Parathyroid adenoma (tissue), 2 donors: Measurements from ENCODE around the gene TBC1D7.

Source experiments
- H2AFZ ChIP-seq: fragments of 300-600 bp; sonication (generic); one replicate; pipeline ENCODE4 v1.7.0; 2017; ENCODE audit warnings: antibody characterized with exemption, mild to moderate bottlenecking
- H3K27ac ChIP-seq: fragments of 300-600 bp; sonication (generic); one replicate; pipeline ENCODE4 v1.7.0; 2017
- H3K27me3 ChIP-seq: fragments of 300-600 bp; sonication (generic); one replicate; pipeline ENCODE4 v1.7.0; 2017; ENCODE audit warnings: low read length; ENCODE audit not compliant: control insufficient read depth, insufficient read depth
- H3K36me3 ChIP-seq: fragments of 300-600 bp; sonication (generic); one replicate; pipeline ENCODE4 v1.7.0; 2017; ENCODE audit warnings: low read length; ENCODE audit not compliant: control insufficient read depth, insufficient read depth
- H3K4me1 ChIP-seq: fragments of 300-600 bp; sonication (generic); one replicate; pipeline ENCODE4 v1.7.0; 2017; ENCODE audit warnings: control low read depth
- H3K4me2 ChIP-seq: fragments of 300-600 bp; sonication (generic); one replicate; pipeline ENCODE4 v1.7.0; 2017; ENCODE audit warnings: low read length
- H3K4me3 ChIP-seq: fragments of 300-600 bp; sonication (generic); one replicate; pipeline ENCODE4 v1.7.0; 2017; ENCODE audit warnings: low read depth, low read length
- H3K79me2 ChIP-seq: fragments of 300-600 bp; sonication (generic); one replicate; pipeline ENCODE4 v1.7.0; 2017; ENCODE audit warnings: control low read depth
- H3K9ac ChIP-seq: fragments of 300-600 bp; sonication (generic); one replicate; pipeline ENCODE4 v1.7.0; 2017; ENCODE audit warnings: mild to moderate bottlenecking
- H3K9me3 ChIP-seq: fragments of 300-600 bp; sonication (generic); one replicate; pipeline ENCODE4 v1.7.0; 2017; ENCODE audit warnings: low read length; ENCODE audit not compliant: control insufficient read depth
- TF ChIP-seq, protein P1 (sequence below): fragments of 300-600 bp; sonication (generic); IDR thresholded peaks from one replicate; pipeline ENCODE4 v1.7.0; 2017; ENCODE audit warnings: antibody characterized with exemption, mild to moderate bottlenecking
- donor health status: primary hyperparathyroidism.

The TBC1D7 gene

DNA sequence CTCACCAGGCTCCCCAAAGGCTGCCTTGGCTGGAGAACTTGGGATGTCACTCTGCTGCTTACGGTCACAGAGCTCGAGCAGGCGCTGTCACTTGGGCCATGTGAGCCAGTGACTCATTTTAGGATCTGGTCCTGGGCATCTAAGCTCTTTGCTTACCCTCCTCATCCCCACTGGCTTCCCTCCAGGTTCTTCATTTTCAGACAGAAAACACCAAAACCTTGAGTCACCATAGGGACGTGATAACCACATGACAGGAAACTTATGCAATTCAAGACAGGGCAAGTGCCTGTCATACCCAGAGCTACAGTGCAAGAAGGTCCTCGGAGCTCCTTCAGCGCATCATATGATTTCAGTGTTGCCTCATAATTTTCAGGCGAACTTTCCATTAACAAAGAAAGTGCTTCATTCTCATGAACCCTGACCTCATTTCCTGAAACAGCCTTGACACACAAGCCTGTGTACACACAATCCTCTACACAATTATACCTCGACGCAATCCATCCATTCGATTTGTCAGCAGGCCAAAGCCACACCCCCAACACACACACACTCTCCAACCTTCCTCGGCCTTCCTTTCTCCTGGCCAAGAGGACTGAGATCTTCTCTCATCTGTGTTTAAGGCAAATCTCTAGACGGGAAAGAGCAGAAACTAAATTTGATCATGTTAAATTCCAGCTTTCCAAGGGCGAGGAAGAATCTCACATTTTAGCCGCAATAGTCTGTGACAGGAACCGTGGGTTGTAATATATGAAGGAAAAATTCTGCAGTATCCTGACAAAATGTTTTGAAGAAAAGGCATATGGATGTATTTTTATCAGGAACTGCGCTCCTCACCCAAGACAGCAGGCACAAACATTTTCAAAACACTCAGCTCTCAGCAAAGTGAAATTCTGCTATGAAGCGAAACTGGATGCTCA lies 25.3 kb downstream of the TBC1D7 start:
- H3K4me3 ChIP-seq, result no peak overlapping the region
- H3K9ac ChIP-seq, result no peak overlapping the region
- TF ChIP-seq, protein P1, sequence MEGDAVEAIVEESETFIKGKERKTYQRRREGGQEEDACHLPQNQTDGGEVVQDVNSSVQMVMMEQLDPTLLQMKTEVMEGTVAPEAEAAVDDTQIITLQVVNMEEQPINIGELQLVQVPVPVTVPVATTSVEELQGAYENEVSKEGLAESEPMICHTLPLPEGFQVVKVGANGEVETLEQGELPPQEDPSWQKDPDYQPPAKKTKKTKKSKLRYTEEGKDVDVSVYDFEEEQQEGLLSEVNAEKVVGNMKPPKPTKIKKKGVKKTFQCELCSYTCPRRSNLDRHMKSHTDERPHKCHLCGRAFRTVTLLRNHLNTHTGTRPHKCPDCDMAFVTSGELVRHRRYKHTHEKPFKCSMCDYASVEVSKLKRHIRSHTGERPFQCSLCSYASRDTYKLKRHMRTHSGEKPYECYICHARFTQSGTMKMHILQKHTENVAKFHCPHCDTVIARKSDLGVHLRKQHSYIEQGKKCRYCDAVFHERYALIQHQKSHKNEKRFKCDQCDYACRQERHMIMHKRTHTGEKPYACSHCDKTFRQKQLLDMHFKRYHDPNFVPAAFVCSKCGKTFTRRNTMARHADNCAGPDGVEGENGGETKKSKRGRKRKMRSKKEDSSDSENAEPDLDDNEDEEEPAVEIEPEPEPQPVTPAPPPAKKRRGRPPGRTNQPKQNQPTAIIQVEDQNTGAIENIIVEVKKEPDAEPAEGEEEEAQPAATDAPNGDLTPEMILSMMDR, result no peak
- H3K27me3 ChIP-seq, result no peaks in the 10 kb centered on the region
- H3K79me2 ChIP-seq, result no peaks in the 10 kb centered on the region
- no peaks in the 10 kb centered on the region for H3K4me1 ChIP-seq
- H2AFZ ChIP-seq, result no peak overlapping the region
- peak overlapping the region; percentile 43 for H3K27ac ChIP-seq
- no peaks in the 10 kb centered on the region for H3K9me3 ChIP-seq
- no peaks in the 10 kb centered on the region for H3K36me3 ChIP-seq
- H3K4me2 ChIP-seq, result no peak overlapping the region

DNA sequence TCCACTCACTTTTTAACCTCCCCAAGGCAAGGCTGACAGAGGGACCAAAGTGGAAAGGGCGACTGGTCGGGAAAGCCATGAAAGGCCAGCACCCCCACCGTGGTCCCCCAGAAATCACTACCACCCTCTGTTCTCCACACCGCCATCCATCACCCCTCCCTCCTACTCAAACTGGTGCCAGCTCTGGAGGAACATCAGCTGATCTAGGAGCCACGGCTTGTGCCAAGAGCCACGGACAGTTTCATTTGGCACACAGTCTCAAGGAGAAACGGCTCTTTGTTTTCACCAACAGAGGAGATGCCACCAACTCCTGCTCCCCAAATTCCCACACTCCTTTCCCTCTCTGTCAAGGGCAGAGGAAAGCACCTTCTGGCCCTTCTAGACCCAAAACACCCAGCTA lies 26.0 kb downstream of the TBC1D7 start:
- H3K79me2 ChIP-seq, result no peaks in the 10 kb centered on the region
- H3K4me3 ChIP-seq, result no peak overlapping the region
- H2AFZ ChIP-seq, result no peak overlapping the region
- TF ChIP-seq, protein P1, result no peak
- no peak overlapping the region for H3K4me2 ChIP-seq
- no peaks in the 10 kb centered on the region for H3K9me3 ChIP-seq
- no peaks in the 10 kb centered on the region for H3K4me1 ChIP-seq
- no peak overlapping the region for H3K9ac ChIP-seq
- H3K27me3 ChIP-seq, result no peaks in the 10 kb centered on the region
- H3K36me3 ChIP-seq, result no peaks in the 10 kb centered on the region
- H3K27ac ChIP-seq, result peak overlapping the region; percentile 25

DNA sequence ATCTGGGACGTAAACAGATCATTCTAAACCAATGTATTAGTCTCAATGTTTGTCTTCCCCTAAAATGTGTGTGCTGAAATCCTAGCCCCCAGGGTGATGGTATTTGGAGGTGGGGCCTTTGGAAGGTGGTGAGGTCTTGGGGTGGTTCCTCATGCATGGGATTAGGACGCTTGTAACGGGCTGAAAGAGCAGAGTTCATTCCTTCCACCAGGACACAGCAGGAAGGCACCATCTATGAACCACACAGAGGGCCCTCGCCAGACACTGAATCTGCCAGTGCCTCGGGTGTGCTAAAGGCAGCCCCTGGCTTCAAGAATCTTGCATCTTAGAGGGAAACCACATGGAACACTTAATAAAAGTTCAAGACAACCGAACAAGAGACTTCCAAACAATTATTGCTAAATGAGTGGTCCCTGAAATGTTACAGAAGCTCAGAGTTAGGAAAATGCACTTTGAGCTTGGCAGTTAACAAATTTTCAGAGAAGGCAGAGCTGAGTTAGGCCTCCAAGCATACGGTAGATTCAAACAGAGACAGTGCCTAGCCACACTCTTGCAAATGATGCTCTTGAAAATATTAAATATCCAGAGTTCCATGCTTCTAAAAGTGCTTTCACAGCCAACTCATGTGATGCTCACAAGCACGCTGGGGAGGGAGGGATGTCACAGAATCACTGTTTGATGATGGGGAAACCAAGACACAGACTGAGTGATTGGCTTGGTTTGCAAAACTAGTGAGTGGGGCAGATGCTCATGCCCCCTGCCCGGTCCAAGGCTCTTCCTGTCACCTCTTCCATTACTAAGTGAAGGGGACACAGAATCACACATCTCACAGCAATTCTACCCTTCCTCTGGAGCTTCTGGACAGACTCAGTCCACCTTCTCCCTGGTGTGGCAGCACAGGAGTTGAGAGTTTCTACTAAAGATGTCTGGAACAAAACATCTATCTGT lies 27.4 kb downstream of the TBC1D7 start:
- no peak overlapping the region for H2AFZ ChIP-seq
- H3K4me1 ChIP-seq, result peaks cover 5% of the 10 kb centered on the region
- no peak overlapping the region for H3K4me2 ChIP-seq
- no peak overlapping the region for H3K27ac ChIP-seq
- no peaks in the 10 kb centered on the region for H3K79me2 ChIP-seq
- no peaks in the 10 kb centered on the region for H3K9me3 ChIP-seq
- TF ChIP-seq, protein P1, result no peak
- H3K36me3 ChIP-seq, result no peaks in the 10 kb centered on the region
- no peak overlapping the region for H3K9ac ChIP-seq
- no peaks in the 10 kb centered on the region for H3K27me3 ChIP-seq
- H3K4me3 ChIP-seq, result no peak overlapping the region

DNA sequence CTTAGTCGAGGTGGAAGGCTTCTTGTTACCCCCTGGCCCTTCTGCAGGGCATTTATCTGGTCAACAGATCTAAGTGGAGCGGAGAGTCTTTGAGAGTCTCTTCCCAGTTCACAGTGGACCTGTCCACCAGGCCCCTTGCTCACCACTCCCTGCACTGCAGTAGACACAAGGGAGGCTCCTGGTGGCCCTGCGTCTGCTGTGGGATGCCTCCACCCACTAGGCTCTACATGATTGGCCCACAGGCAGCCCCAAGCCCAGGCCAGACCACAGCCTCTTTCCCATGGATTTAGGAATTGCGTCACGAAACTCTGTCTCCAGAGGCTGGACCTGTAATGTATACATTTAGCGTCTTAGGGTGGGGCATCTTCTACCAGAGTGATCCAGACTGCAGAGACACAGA lies 28.4 kb downstream of the TBC1D7 start:
- Histone ChIP-seq H3K4me2 (no peak overlapping the region), H3K4me3 (no peak overlapping the region), H3K9me3 (no peaks in the 10 kb centered on the region), H3K4me1 (peaks cover 6% of the 10 kb centered on the region), H3K79me2 (no peaks in the 10 kb centered on the region), H2AFZ (no peak overlapping the region), H3K27me3 (no peaks in the 10 kb centered on the region), H3K36me3 (no peaks in the 10 kb centered on the region), H3K27ac (no peak overlapping the region), H3K9ac (no peak overlapping the region)
- TF ChIP-seq, protein P1, result no peak
